HG03521 (cell line): ENCODE results near the gene KIF26A.

Experiments
- ATAC-seq: cut with Tn5 transposase; IDR thresholded peaks from one replicate; pipeline ENCODE4 v1.9.1; 2021; ENCODE audit warnings: mild to moderate bottlenecking, moderate library complexity; ENCODE audit not compliant: unreplicated experiment

KIF26A gene

GRCh38 chr14:104101086-104101621 lies 37.2 kb upstream of the KIF26A start:
- no peak for ATAC-seq

DNA sequence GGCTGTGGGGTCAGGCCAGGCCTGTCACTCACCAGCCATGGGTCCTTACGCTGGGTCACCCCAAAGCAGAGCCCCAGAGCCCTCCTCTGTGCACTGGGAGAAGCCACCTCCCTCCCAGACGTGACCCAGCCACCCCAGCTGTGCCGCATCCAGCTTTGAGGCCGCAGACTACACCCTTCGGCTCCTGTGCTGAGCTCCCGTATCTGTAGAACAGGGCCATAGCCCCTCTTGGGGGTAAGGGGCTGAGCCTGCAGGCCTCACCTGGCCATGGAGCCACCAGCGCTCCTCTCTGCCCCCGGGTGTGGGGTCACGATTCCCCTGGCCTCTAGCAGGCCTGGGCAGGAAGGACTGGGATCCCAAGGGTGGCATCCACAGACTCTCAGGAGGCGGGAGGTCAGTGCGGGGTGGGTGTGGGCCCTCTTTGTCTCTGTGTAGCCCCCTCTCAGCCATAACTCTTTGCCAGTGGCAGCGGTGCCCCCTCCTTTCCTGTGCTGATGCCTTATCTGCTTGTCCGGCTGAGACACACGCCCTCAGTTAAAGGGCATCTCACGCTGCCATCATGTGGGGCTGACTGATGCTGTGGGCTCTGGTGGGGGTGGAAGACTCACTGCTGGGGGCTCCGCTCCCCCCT lies 36.6 kb upstream of the KIF26A start:
- no peak for ATAC-seq

DNA sequence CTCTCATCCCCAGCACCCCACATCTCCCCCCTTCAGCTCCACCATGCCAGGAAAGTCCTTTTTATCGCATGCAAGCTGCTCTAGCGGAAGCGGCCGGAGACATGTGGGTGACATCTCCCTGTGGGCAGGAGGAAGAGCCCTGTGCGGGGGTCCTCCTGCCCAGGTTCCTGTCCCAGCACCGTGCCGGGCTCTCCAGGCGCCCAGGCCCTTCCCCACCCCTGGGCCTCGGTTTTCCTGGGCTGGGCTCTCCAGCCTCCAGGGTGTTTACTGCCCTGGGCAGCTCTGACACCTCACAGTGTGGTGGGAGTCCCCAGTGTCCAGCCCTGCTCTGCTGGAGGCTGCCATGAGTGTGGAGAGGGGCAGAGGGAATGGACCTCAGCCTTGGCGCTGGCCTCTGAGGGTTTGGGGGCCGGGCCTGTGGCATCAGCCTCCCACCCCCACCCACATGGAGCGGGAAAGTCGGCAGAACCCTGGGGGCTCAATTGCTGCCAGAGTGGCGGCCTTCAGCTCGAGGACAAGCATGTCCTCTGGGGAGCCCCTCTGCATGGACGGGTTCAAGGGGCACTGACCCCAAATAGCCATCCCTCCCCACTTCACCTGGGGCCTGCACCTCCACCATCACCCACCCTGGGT lies 36.0 kb upstream of the KIF26A start:
- ATAC-seq, result no peak

DNA sequence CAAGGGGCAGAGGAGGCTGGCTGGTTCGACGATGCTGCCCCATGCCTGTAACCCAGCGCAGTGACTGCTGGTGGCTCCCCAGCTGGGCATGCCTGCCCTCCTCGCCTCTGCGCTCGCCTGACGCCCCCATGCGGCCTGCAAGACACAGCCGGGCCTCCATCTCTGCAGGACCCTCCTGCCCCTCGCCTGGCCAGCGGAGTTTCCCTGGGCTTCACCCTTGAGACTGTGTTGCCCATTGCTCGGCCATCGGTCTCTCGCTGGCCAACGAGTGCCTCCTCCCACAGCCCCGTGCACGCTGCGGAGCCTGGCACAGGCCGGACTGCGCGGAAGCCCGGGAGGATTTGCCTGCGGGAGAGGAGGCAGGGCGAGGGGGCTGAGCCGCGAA lies 35.3 kb upstream of the KIF26A start:
- ATAC-seq, result no peak

DNA sequence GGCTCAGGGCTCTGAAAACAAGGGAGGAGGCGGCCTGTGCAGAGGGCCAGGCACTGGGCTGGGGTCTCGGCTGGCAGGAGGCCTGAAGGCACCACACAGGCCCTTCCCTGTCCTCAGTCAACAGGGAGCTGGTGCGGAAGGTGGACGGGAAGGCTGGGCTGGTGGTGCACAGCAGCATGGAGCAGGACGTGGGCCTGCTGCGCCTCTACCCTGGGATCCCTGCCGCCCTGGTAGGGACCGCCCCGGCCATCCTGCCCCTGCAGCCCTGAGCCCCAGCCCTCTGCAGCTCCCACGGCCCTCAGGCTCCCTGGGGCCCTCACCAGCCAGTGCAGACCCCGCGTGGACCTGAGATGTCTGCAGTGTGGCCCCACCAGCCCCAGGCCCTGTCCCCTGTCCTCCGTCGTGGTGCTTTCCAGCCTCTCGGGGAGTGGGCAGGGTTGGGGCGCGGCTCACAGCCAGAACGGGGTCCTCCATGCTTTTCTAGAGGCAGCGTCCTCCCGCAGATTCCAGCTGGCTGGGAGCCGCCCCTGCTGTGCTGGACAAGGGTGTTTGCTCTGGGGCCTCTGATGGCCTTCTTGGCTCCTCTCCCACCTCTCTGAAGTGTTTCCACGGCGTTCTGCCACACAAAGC lies 34.8 kb upstream of the KIF26A start:
- no peak for ATAC-seq

DNA sequence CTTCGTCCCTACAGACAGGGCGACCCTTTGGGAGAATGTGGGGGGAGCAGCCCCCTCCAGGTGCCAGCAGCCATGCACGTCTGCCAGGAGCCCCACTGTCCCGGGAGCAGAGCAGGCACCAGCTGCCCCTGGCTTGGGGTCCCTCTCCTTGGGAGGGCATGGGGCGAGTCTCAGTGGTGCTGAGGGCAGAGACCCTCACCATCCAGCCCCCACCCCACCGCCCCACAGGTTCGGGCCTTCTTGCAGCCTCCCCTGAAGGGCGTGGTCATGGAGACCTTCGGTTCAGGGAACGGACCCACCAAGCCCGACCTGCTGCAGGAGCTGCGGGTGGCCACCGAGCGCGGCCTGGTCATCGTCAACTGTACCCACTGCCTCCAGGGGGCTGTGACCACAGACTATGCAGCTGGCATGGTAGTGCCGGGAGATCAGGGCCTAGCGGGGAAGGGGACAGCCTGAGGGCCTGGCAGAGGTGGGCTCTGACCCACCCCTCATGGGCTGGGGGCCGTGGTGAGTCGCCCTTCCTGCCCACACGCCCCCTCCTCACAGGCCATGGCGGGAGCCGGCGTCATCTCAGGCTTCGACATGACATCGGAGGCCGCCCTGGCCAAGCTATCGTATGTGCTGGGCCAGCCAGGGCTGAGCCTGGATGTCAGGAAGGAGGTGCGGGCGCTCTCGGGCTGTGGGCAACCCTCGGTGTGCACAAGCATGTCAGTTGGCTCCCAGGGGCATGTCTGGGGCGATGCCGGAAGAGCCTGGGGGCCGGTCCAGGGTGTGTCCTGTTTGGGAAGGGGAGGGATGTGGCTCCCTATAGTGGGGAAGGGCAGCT lies 34.1 kb upstream of the KIF26A start:
- ATAC-seq, result no peak

DNA sequence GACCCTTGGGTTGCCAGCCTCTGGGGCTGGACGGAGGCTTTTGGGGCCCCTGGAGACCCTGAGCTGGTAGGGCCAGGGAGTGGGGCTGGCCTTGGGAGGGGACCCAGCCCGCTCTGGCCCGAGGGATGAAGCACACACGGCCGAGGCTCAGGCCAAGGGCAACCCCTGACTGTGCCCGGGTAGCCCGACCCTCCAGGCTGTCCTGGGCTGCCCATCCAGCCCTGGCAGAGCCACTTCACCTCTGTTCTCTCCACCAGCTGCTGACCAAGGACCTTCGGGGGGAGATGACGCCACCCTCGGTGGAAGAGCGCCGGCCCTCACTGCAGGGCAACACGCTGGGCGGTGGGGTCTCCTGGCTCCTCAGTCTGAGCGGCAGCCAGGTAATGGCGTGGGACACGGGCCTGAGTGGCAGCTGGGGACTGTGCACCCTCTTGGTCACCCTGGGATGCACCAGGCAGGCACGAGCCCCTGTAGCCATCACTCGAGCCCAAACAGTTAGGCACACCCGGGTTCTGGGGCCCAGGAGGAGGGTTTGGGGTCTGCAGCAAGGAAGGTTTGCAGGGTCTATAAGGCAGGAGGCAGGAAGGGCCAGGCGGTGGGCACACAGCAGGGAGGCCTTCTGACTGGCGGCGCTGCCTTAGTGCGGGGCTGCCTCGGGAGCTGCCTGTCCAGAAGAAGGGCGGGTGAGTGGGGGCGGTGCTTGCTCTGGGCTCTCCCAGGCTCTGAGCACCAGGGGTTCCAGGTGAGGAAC lies 33.1 kb upstream of the KIF26A start:
- no peak for ATAC-seq

GRCh38 chr14:104105822-104106470 lies 32.4 kb upstream of the KIF26A start:
- no peak for ATAC-seq

DNA sequence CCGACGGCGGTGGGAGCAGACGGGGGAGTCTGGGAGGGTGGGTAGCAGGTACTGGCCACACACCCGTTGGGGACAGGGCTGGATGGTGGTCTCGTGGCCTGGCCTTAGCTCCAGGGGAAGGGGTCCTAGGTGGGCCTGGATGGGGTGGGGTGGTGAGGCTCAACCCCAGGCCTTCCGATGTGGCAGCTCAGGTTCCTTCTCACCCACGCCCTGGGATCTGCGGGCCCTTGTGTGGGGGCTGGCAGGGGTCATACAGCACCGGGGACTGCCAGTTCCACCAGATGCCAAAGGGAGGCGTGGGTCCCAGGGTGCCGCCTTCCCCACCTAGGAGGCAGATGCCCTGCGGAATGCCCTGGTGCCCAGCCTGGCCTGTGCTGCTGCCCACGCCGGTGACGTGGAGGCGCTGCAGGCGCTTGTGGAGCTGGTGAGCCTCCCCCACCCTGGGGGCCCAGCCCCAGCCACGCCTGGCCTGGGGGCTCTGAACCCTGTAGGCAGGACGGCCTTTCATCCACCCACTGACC lies 31.9 kb upstream of the KIF26A start:
- ATAC-seq, result no peak

GRCh38 chr14:104107101-104107581 lies 31.2 kb upstream of the KIF26A start:
- ATAC-seq, result no peak

DNA sequence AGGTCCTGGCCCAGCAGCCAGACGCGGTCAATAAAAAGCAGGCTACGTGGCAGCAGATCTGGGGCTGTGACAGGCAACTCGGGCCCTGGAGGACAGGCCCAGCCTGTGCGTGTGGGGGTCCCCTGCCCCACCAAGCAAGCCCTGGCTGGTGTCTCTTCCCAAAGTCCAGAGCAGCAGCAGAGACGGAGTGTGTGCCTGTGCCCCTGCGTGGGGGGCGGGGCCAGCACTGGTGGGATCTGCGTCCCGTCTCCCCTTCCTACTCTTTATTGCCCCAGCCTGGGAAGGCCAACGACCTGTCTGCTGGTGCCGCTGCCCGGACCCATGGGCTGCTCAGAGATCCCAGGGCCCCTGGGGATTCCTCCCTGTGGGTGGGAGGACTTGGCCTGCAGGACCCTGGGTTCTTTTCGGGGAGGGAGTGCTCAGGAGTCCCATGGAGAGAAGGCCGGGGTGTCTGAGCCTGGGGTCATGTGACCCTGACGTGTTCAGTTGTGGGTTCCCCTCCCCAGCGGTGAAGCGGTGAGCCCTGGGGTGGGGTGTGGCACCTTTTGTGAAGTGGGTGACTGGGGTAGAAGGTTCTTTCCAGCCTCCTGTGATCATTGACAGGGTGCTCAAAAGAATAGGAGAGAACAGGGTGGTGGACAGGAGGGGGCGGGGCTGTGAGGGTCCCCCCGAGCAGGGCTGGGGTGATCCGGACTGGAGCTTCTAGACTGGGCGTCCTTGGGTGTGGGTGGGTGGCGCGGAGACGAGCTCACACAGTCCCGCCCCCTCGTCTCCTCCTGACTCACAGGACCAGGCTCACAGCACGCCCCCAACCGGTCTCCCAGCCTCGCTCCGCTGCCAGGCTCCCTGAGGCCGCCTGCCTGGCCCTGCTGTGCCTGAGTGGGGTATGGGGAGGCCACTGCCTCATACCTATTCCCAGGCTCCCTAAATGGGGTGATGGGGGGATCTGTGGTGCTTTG lies 30.5 kb upstream of the KIF26A start:
- no peak for ATAC-seq

DNA sequence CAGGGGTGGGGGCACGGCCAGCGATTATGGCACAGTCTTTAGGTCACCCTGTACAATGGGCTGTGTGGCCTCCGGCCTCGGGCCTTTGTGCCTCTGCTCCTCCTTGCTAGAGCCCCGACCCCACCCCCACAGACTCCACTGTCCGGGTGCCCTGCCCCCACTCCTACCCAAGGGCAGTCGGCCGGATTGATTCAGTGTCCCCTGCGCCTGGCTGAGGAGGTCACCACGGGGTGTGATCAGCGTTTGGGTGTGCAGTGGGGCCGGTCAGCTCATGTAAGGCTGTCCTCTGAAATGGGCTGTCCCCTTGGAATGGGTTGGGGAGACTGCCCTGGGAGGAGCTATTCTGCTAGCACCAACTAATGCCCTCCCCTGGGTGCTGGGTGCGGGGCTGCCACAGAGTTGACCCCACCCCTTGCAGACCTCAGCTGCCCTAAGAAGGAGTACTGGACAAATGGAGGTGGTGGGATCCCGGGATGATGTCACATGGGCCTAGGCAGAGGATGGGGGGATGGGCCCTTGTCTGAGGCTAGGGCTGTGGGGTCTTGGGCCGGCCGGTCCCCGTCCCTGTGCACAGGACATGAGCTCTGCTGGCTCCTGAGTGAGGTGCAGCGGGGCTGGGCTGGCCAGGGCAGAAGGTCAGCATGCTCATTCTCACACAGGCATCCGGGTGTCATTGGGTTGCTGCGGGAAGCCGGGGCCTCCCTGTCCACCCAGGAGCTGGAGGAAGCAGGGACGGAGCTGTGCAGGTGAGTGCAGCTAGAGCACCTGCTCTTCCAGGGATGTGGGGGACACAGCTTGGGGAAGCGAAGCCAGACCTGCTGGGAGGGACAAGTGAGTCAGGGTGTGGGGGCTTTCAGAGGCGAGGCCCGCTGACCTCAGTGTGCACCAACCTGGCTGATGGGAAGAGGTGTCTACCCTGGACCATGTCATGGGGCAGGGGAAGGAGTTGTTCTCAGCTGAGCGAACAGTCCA lies 29.5 kb upstream of the KIF26A start:
- ATAC-seq, result no peak

DNA sequence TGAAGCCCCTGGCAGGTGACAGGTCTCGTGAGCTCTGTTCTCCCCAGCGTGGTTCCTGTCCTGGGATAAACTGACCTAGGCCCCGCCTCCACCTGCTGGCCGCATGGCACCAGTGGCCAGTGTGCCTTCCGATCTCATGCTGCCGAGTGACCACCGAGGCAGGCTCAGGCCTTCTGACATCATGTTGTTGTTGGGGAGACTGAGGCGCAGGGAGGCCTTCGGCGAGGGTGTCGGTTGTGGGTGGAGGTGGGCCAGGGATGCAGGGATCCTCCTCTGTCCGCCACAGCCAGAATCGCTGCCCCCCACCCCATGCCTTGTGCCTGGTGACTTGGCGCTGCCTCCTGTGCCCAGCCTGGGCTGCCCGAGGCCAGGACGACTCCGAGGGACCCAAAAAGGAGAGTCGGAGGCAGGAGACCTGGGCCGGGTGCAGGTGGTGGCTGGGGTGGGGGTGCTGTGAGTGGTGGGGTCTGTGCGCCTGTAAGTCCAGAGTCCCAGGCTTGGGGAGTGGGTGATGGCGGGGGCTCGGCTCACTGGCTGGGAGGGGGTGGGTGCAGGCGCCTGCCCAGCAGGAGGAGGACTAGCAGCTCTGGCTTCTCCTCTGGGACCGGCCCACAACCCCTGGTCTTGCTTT lies 28.5 kb upstream of the KIF26A start:
- ATAC-seq, result no peak

DNA sequence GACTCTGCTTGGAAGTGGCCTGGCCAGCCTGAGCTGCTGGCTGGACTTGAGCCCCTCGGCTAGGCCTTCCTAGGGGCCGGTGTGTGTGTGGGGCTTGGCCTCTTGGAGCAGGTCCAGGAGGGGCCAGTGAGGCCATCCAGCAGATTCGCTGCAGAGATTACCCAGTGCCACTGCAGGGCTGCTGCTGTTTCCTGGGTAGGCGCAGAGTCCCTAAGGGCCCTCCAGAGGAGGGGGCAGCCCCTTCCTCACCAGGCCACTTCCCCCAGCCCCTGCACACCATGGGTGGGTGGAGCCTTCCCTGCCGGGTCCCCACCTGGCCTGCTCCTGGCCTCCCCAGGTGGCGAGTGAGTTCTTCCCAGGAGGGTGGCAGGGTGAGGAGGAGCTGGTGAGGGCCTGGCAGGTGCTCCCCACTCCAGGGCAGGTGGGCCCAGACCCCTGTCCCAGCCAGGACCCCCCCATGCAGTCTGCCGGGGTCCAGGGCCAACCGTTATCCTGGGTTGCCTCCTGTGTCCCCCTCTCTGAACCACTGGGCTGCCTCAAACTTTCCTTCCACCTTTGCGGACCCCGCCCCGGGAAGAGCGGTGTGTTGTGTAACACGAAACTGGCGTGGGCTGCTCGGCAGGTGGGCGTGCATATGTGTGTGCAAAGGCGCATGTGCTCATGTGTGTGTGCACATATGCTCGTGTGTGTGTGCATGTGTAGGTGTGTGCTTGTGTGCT lies 27.7 kb upstream of the KIF26A start:
- no peak for ATAC-seq

GRCh38 chr14:104111301-104112112 lies 26.9 kb upstream of the KIF26A start:
- no peak for ATAC-seq

DNA sequence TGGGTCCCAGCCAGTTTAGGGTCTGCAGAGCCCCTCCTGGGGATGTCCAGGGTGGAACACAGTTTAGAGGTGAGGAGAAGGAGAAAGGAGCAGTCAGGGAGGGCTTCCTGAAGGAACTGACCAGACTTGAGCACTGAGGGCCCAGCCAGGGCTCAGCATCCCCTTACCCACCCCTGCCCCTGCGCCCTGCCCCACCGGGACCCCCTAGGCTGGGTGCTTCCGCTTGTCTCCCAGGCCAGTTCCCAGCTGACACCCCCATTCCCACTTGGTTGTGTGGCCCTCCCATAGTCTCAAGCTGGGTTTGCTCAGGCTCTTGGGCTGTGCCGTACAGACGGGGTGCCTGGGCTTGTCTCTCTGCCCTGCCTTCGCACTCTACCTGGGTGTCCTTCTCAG lies 26.3 kb upstream of the KIF26A start:
- ATAC-seq, result no peak
